ENCODE data around the gene NSL1.
"Not testable (repeated sequence)": the region's sequence is repeated elsewhere in the genome, so short reads cannot be mapped to it uniquely, and the experiment has no call there.

The NSL1 gene

DNA sequence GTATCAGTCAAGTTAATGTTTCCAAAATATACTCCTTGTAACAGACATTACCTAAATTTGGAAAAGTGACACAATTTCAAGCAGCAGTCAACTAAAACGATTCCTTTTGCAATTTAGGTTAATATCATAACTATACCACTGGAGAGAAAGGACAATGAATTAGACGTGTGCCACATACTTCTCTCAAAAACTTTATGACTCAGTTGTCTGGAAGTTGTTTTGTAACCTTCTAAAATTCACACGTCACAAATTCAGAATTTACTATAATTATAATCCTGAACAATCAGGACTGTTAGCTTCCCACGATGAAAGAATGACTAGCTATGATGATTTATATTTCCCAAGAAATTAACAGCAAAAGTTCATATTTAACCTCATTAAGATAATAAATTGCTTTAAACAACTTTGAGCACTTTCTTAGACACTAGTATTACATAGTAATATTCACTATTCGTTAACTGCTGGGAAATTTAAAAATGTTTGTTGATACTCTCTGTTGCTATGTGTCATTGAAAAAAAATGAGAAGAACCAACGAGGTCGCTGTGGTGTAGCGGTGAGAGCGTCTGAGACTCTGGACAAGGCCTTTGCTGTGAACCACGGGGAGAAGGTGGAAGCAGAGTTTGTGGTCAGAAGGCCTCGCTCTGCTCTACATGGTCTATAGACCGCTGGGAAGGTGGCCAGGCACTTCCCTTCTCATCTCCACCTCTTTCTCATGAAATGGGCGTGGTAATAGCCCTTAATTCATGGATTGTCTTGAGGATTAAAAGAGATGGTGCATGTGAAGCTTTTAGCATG is 64.0 kb downstream of the NSL1 start:
- DNase-seq (ENCODE audit: low spot score) = no peak
- TF ChIP-seq, protein P1, sequence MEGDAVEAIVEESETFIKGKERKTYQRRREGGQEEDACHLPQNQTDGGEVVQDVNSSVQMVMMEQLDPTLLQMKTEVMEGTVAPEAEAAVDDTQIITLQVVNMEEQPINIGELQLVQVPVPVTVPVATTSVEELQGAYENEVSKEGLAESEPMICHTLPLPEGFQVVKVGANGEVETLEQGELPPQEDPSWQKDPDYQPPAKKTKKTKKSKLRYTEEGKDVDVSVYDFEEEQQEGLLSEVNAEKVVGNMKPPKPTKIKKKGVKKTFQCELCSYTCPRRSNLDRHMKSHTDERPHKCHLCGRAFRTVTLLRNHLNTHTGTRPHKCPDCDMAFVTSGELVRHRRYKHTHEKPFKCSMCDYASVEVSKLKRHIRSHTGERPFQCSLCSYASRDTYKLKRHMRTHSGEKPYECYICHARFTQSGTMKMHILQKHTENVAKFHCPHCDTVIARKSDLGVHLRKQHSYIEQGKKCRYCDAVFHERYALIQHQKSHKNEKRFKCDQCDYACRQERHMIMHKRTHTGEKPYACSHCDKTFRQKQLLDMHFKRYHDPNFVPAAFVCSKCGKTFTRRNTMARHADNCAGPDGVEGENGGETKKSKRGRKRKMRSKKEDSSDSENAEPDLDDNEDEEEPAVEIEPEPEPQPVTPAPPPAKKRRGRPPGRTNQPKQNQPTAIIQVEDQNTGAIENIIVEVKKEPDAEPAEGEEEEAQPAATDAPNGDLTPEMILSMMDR (IDR thresholded peaks at IDR 0.05; ENCODE audit: borderline replicate concordance, control extremely low read depth, extremely low read depth, insufficient read depth, missing control alignments) = no peak
- in situ Hi-C loops (cut with MboI; ENCODE audit: low sequenced_read_pairs, unreplicated experiment) = no loop called here

DNA sequence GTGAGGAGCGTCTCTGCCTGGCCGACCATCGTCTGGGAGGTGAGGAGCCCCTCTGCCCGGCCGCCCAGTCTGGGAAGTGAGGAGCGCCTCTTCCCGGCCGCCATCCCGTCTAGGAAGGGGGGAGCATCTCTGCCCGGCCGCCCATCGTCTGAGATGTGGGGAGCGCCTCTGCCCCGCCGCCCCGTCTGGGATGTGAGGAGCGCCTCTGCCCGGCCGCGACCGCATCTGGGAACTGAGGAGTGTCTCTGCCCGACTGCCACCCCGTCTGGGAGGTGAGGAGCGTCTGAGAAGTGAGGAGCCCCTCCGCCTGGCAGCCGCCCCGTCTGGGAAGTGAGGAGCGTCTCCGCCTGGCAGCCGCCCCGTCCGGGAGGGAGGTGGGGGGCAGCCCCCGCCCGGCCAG is 66.9 kb downstream of the NSL1 start:
- in situ Hi-C loops (cut with MboI; ENCODE audit: low sequenced_read_pairs, unreplicated experiment); DNase-seq (ENCODE audit: low spot score): not testable (repeated sequence)

DNA sequence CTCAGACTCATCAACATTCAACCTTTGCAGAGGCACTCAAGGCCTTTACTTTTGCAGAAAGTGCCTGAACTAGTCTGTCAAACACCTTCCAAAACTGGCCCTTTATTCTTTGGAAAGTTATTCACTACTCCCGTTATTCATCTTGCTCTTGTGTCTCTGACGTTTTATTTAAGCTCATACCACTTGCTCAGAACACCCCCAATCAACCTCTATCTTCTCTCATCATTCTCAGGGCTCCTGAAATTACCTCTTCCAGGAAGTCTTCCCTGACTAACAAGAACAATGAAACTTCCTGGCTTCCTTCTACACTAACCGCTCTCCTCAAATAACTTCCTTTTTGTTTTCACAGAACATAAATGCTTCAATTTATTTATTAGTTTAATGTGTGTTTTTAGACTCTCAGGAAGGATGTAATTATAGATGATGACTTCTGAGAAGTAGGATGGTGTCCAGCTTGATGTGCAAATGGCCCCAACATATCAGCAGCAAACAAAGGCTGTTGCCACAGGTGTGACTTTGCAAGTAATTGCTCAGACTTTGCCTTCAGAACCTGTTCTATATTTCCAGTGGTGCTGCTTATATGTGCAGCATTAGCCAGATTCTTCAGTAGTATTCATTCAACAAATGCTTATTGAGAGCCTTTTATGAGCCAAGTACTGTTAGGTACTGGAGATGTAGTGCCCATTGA is 69.2 kb downstream of the NSL1 start:
- in situ Hi-C loops (cut with MboI; ENCODE audit: low sequenced_read_pairs, unreplicated experiment) = no loop called here
- no peak for DNase-seq (ENCODE audit: low spot score)
- TF ChIP-seq, protein P1 (IDR thresholded peaks at IDR 0.05; ENCODE audit: borderline replicate concordance, control extremely low read depth, extremely low read depth, insufficient read depth, missing control alignments) = no peak

DNA sequence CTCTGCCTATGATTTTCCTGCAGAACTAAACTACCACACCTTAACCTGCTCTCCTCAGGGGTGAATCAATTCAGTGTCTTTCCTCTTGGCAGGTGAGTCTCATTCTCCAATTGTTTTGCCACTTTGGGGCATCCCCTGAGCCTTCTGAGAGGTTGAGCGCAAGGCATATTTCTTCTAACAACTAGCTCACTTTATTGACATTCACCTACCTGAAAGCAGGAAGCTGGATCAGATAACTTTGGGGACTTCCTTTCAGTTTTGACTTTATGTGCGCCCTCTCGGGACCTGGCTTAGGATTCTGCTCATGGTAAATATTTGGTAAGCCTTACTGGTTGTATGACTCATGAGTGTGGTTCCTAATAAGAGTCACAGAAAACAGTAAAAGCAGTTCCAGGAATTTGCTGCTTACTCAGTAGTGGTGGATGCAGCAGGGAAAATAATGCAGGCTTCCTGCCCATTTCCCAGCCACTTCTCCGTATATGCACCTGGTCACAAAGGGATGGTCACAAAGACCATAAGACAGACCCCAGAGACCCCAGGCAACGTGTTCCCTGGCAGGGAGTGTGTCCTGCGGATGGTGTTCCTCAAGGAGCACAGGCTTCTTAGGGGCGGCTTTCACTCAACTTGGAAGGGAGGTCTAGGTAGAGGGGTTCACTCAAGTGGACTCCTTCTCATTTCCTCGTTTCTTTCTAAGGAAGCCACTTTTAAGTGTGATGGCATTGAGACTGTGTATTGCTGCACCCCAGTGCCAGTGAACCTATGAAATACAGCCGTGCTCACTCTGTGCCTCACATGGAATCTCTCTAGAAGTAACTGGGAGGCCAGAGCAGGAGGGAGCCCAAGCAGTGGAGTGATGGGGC is 70.0 kb downstream of the NSL1 start:
- no peak for DNase-seq (ENCODE audit: low spot score)
- TF ChIP-seq, protein P1 (IDR thresholded peaks at IDR 0.05; ENCODE audit: borderline replicate concordance, control extremely low read depth, extremely low read depth, insufficient read depth, missing control alignments) = no peak
- in situ Hi-C loops (cut with MboI; ENCODE audit: low sequenced_read_pairs, unreplicated experiment) = no loop called here

DNA sequence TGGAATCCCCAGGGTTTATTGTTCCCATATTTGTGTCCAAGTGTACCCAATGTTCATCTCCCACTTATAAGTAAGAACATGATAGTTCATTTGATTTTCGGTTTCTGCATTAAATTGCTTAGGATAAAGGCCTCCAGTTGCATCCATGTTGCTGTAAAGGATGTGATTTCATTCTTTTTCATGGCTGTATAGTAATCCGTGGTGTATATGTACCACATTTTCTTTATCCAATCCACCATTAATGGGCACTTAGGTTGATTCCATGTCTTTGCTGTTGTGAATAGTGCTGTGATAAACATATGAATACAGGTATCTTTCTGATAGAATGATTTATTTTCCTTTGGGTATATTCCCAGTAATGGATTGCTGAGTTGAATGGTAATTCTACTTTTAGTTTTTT is 71.9 kb downstream of the NSL1 start:
- TF ChIP-seq, protein P1 (IDR thresholded peaks at IDR 0.05; ENCODE audit: borderline replicate concordance, control extremely low read depth, extremely low read depth, insufficient read depth, missing control alignments) = no peak
- DNase-seq (ENCODE audit: low spot score) = no peak
- in situ Hi-C loops (cut with MboI; ENCODE audit: low sequenced_read_pairs, unreplicated experiment) = no loop called here

DNA sequence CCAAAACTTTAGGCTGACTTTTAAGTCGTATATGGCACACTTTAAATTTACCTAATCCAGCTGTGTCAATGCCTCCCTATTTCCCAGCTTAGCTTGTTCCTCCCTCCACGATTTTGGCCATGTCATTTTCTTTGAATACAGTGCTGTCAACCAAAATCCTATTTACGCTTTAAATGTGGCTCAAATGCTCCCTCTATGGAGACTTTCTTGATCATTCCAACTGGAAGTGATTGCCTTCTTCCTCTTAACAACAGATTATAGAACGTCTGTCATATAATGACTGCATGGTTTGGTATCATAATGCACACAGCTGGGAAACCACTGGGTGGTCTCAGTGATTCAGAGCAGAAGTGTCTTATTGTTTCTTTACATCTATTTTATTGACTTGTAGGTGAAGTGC is 73.1 kb downstream of the NSL1 start:
- TF ChIP-seq, protein P1 (IDR thresholded peaks at IDR 0.05; ENCODE audit: borderline replicate concordance, control extremely low read depth, extremely low read depth, insufficient read depth, missing control alignments) = no peak
- no peak for DNase-seq (ENCODE audit: low spot score)
- in situ Hi-C loops (cut with MboI; ENCODE audit: low sequenced_read_pairs, unreplicated experiment) = no loop called here
